KMS-11 (cell line): ENCODE data around the gene KIF3B.

ENCODE experiments used
- H2AFZ ChIP-seq: fragments of 200-600 bp; sonication (generic); 2 replicates; pipeline ENCODE4 v1.6.1; 2016; ENCODE audit warnings: antibody characterized with exemption, mixed run types, low read depth
- H3K27ac ChIP-seq: fragments of 200-600 bp; sonication (generic); 2 replicates; pipeline ENCODE4 v1.6.1; 2016; ENCODE audit warnings: mild to moderate bottlenecking, mixed run types
- H3K27me3 ChIP-seq: fragments of 200-600 bp; sonication (generic); 2 replicates; pipeline ENCODE4 v1.6.1; 2017; ENCODE audit warnings: mild to moderate bottlenecking, low read depth, mixed run types, moderate library complexity; ENCODE audit not compliant: insufficient read depth
- H3K36me3 ChIP-seq: fragments of 200-600 bp; sonication (generic); 2 replicates; pipeline ENCODE4 v1.6.1; 2017; ENCODE audit warnings: mild to moderate bottlenecking, mixed run types; ENCODE audit not compliant: insufficient read depth
- H3K4me1 ChIP-seq: fragments of 200-600 bp; sonication (generic); 2 replicates; pipeline ENCODE4 v1.6.1; 2016; ENCODE audit warnings: mild to moderate bottlenecking, low read depth, mixed run types; ENCODE audit not compliant: poor library complexity, severe bottlenecking
- H3K4me2 ChIP-seq: fragments of 200-600 bp; sonication (generic); 2 replicates; pipeline ENCODE4 v1.7.0; 2016; ENCODE audit warnings: mild to moderate bottlenecking, mixed run types
- H3K4me3 ChIP-seq: fragments of 200-600 bp; sonication (generic); IDR thresholded peaks from 2 replicates; pipeline ENCODE4 v1.6.1; 2017; ENCODE audit warnings: low read depth, low read length, mixed read lengths; ENCODE audit not compliant: insufficient read depth
- H3K79me2 ChIP-seq: fragments of 200-600 bp; sonication (generic); 2 replicates; pipeline ENCODE4 v1.6.1; 2016; ENCODE audit warnings: low read depth, mixed run types; ENCODE audit not compliant: insufficient read depth
- H3K9ac ChIP-seq: fragments of 200-600 bp; sonication (generic); 2 replicates; pipeline ENCODE4 v1.6.1; 2016; ENCODE audit warnings: mild to moderate bottlenecking, mixed run types
- H4K20me1 ChIP-seq: fragments of 200-600 bp; sonication (generic); 2 replicates; pipeline ENCODE4 v1.6.1; 2016; ENCODE audit warnings: mild to moderate bottlenecking, mixed run types; ENCODE audit not compliant: insufficient read depth
- CTCF ChIP-seq: fragments of 200-600 bp; sonication (generic); conservative IDR thresholded peaks from 2 replicates; pipeline ENCODE4 v1.6.1; 2017; ENCODE audit warnings: low read depth, mild to moderate bottlenecking, antibody characterized with exemption, low read length, moderate library complexity, mixed read lengths

The KIF3B gene

GRCh38 chr20:32294071-32294470 lies 16.6 kb downstream of the KIF3B start:
- no peak overlapping the region for H3K27ac ChIP-seq
- TF ChIP-seq CTCF: no peak

GRCh38 chr20:32296412-32296811 lies 19.0 kb downstream of the KIF3B start:
- Histone ChIP-seq H3K9ac (no peak overlapping the region), H3K27me3 (no peaks in the 10 kb centered on the region), H3K4me3 (no peak overlapping the region), H3K4me2 (no peak overlapping the region), H3K27ac (no peak overlapping the region), H3K79me2 (no peaks in the 10 kb centered on the region; the same call in 1 of the 2 replicates), H4K20me1 (no peaks in the 10 kb centered on the region), H3K36me3 (no peaks in the 10 kb centered on the region), H3K4me1 (peaks cover 8% of the 10 kb centered on the region), H2AFZ (no peak overlapping the region)
- TF ChIP-seq CTCF: no peak

More at GRCh38 chr20:32294071-32294470, 16.6 kb downstream of the KIF3B start:
- H3K4me3 ChIP-seq: no peak overlapping the region
- no peak overlapping the region for H3K9ac ChIP-seq
- H3K4me2 ChIP-seq: no peak overlapping the region
- no peak overlapping the region for H2AFZ ChIP-seq
- H4K20me1 ChIP-seq: no peaks in the 10 kb centered on the region
- H3K79me2 ChIP-seq: no peaks in the 10 kb centered on the region; the same call in 1 of the 2 replicates
- no peaks in the 10 kb centered on the region for H3K27me3 ChIP-seq
- H3K4me1 ChIP-seq: peaks cover 8% of the 10 kb centered on the region
- H3K36me3 ChIP-seq: no peaks in the 10 kb centered on the region

- Histone ChIP-seq H3K4me2 (no peak overlapping the region), H3K79me2 (no peaks in the 10 kb centered on the region; the same call in 1 of the 2 replicates), H3K4me1 (peaks cover 8% of the 10 kb centered on the region), H4K20me1 (no peaks in the 10 kb centered on the region), H3K36me3 (no peaks in the 10 kb centered on the region), H3K4me3 (no peak overlapping the region), H3K9ac (no peak overlapping the region), H3K27ac (no peak overlapping the region), H2AFZ (no peak overlapping the region), H3K27me3 (no peaks in the 10 kb centered on the region)
- TF ChIP-seq CTCF: no peak
Observed at GRCh38 chr20:32296819-32297420, 19.5 kb downstream of the KIF3B start.

- H3K27me3 ChIP-seq: no peaks in the 10 kb centered on the region
- no peak overlapping the region for H3K27ac ChIP-seq
- H3K79me2 ChIP-seq: no peaks in the 10 kb centered on the region; the same call in 1 of the 2 replicates
- no peak overlapping the region for H3K4me2 ChIP-seq
- H3K4me3 ChIP-seq: no peak overlapping the region
- no peak overlapping the region for H2AFZ ChIP-seq
- no peaks in the 10 kb centered on the region for H4K20me1 ChIP-seq
- no peak overlapping the region for H3K9ac ChIP-seq
- no peak for TF ChIP-seq CTCF
- no peaks in the 10 kb centered on the region for H3K36me3 ChIP-seq
- peaks cover 8% of the 10 kb centered on the region for H3K4me1 ChIP-seq
Observed at GRCh38 chr20:32297439-32297838, 20.0 kb downstream of the KIF3B start.
